Bronchial epithelial cell (primary cell): ENCODE measurements around the gene COX11. TPM values are rescaled to one million over a fixed set of nuclear protein-coding genes. Genes with fewer than 3 reads are reported as not detected.

Experiments
- DNase-seq: peaks from one replicate; pipeline ENCODE4 v3.0.0-alpha.2; 2010; ENCODE audit warnings: low read depth
- FAIRE-seq: peaks from 2 replicates; lab custom pipeline; 2011; peaks lifted over from hg19 to GRCh38; lab: Jason Lieb, UNC
- H3K27me3 ChIP-seq: 2 replicates; pipeline ENCODE4 v1.5.1; 2011; ENCODE audit warnings: low read length; ENCODE audit not compliant: control insufficient read depth, insufficient read depth
- H3K36me3 ChIP-seq: 2 replicates; pipeline ENCODE4 v1.5.1; 2011; ENCODE audit warnings: low read length; ENCODE audit not compliant: control insufficient read depth, insufficient read depth
- H3K4me3 ChIP-seq: 2 replicates; pipeline ENCODE4 v1.5.1; 2011; ENCODE audit warnings: mild to moderate bottlenecking, low read depth, low read length, control low read depth
- total RNA-seq: library from RNA; depleted of rRNA; stranded (reverse); fragments of >200 nt; gene quantifications from 2 replicates; pipeline ENCODE4 v1.2.1, GENCODE V29; 2014
- TF ChIP-seq, protein P1 (sequence below): IDR thresholded peaks from 2 replicates; pipeline ENCODE4 v1.5.1; 2011; ENCODE audit warnings: mild to moderate bottlenecking, moderate library complexity, low read length, control low read depth, inconsistent platforms; ENCODE audit not compliant: insufficient read depth, severe bottlenecking

COX11 gene
- total RNA-seq, 1 donor from 2014 or later = 38.7 TPM

DNA sequence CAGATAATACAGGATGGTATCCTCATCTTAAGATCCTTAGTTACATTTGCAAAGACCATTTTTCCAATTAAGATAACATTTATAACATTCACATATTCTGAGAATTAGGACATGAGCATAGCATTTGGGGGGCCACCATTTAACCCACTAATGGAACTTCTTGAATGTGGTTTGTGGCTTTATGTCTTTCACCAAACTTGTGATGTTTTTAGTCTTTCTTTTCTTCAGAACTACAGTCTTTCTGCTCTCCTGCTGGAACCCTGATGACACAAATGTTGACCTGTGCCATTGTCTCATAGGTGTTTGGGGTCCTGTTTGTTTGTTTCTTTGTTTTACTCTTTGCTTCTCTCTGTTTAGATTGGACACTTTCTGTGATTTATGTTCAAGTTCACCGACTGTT, 23.2 kb downstream of the COX11 start:
- FAIRE-seq (no peak), DNase-seq (no peak)
- TF ChIP-seq, protein P1, sequence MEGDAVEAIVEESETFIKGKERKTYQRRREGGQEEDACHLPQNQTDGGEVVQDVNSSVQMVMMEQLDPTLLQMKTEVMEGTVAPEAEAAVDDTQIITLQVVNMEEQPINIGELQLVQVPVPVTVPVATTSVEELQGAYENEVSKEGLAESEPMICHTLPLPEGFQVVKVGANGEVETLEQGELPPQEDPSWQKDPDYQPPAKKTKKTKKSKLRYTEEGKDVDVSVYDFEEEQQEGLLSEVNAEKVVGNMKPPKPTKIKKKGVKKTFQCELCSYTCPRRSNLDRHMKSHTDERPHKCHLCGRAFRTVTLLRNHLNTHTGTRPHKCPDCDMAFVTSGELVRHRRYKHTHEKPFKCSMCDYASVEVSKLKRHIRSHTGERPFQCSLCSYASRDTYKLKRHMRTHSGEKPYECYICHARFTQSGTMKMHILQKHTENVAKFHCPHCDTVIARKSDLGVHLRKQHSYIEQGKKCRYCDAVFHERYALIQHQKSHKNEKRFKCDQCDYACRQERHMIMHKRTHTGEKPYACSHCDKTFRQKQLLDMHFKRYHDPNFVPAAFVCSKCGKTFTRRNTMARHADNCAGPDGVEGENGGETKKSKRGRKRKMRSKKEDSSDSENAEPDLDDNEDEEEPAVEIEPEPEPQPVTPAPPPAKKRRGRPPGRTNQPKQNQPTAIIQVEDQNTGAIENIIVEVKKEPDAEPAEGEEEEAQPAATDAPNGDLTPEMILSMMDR = no peak
- no peaks in the 10 kb centered on the region for H3K27me3 ChIP-seq
- peaks cover 11% of the 10 kb centered on the region for H3K36me3 ChIP-seq
- H3K4me3 ChIP-seq = no peak overlapping the region

DNA sequence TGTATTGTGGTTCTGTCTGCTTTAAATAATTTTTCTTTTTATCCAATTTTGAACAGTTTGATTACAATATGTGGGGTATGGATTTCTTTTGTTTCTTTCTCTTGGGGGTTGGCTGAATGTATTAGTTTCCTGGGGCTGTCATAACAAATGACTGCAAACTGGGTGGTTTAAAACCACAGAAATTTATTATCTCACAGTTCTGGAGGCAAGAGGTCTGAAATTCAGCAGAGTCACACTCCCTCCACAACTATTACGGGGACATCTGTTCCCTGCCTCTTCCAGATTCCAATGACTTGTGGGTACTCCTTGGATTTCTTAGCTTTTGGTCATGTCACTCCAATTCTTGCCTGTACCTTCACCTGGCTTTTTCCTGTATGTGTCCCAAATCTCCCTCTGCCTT, 23.7 kb downstream of the COX11 start:
- Histone ChIP-seq H3K36me3 (peaks cover 11% of the 10 kb centered on the region), H3K4me3 (no peak overlapping the region), H3K27me3 (no peaks in the 10 kb centered on the region)
- FAIRE-seq = no peak
- TF ChIP-seq, protein P1 = no peak
- DNase-seq = no peak

DNA sequence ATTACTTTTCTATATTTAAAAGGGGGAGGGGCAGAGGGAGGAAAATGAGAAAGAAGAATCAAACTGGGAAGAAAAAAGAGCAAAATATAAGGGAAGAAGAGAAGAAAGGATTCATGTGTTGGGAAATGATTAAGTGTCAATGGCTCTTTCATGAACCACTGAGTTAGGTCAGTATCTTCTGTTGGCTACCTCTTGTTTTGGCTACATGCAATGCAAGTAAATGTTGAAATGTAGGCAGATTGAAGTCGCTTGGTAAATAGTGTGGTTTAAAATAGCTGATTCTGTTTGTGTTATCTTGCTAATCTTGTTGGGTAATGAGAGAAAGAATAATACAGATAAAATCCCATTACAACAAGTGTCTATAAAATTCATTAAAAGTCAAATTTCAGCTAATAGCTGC, 27.2 kb downstream of the COX11 start:
- Histone ChIP-seq H3K4me3 (no peak overlapping the region), H3K36me3 (peaks cover 8% of the 10 kb centered on the region), H3K27me3 (no peaks in the 10 kb centered on the region)
- TF ChIP-seq, protein P1 = no peak
- no peak for FAIRE-seq
- DNase-seq = no peak

DNA sequence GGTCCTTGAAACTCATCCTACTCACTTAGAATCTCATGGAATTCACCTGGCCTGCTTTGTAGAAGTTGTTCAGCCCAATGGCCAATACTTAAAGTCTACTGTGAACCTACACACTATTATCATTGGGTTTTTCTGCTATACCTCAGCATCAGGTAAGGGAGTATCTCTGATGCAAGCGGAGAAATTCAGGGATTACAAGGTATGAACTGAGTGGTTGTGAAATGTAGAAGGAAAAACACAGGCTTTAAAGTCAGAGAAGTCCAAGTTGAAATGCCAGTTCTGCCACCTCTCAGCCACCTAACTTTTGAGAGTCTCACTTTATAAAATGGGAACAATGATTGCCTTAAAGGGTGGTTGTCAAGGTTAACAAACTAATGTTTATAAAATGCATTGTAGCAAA, 31.0 kb downstream of the COX11 start:
- Histone ChIP-seq H3K27me3 (no peaks in the 10 kb centered on the region), H3K36me3 (peaks cover 9% of the 10 kb centered on the region), H3K4me3 (no peak overlapping the region)
- FAIRE-seq (no peak), DNase-seq (no peak)
- TF ChIP-seq, protein P1 = no peak

DNA sequence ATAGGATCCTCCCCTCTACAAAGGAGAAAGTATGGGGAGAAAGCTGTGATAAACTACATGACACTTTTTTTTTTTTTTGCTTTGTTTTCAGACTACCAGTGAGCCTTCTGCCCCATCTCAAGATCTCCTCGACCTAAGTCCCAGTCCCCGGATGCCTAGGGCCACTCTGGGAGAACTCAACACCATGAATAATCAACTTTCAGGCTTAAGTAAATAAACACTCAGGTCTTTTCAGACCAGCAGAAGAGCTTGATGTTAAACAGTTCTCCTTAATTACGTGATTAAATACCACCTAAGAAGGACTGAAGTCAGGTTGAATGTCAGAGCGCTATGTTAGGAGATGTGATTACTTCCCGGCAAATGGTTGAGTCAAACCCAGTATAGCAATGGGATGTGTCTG, 31.4 kb downstream of the COX11 start:
- no peak for FAIRE-seq
- no peak overlapping the region for H3K4me3 ChIP-seq
- peaks cover 9% of the 10 kb centered on the region for H3K36me3 ChIP-seq
- no peaks in the 10 kb centered on the region for H3K27me3 ChIP-seq
- DNase-seq = no peak
- TF ChIP-seq, protein P1 = no peak

DNA sequence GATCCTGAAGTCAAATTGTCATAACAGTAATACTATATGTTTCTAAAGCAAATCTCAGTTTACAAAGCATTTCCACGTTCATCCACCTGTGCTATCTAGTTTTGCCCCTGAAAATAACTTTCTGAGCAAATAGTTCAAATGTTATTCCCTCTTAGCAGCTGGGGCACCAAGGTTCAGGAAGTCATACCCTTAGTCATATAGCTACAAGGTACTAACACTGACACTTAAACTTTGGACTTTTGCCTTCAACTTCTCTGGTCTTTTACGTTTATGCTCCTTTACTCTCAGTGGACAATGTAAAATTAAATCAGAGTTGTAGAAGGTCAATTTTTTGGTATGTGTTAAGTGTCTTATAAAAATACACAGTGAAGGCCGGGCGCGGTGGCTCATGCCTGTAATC, 33.0 kb downstream of the COX11 start:
- no peak for DNase-seq
- no peak overlapping the region for H3K4me3 ChIP-seq
- TF ChIP-seq, protein P1 = no peak
- FAIRE-seq = no peak
- peaks cover 8% of the 10 kb centered on the region for H3K36me3 ChIP-seq
- no peaks in the 10 kb centered on the region for H3K27me3 ChIP-seq
